ENCODE results near the gene ITGB1. TPM values are rescaled to one million over a fixed set of nuclear protein-coding genes. Genes with fewer than 3 reads are reported as not detected.

Gene ITGB1
- total and polyA plus RNA-seq, 12 donors: 93.3 to 803 (median 331) TPM

GRCh38 chr10:32943395-32943794, 14.6 kb downstream of the ITGB1 start:
- Histone ChIP-seq H3K4me3 (no peak overlapping the region), H3K27me3 (no peaks in the 10 kb centered on the region), H3K4me1 (replicated peaks in 1 of 2) (peaks cover 33 to 71% of the 10 kb centered on the region in 2 donors), H3K9me3 (replicated peaks in 1 of 3) (no peaks in the 10 kb centered on the region), H3K27ac (no peak overlapping the region), H3K36me3 (replicated peaks in 1 of 2) (no peaks in the 10 kb centered on the region)
- no peak for TF ChIP-seq POLR2A (IDR thresholded peaks at IDR 0.05)
- TF ChIP-seq, protein P1, sequence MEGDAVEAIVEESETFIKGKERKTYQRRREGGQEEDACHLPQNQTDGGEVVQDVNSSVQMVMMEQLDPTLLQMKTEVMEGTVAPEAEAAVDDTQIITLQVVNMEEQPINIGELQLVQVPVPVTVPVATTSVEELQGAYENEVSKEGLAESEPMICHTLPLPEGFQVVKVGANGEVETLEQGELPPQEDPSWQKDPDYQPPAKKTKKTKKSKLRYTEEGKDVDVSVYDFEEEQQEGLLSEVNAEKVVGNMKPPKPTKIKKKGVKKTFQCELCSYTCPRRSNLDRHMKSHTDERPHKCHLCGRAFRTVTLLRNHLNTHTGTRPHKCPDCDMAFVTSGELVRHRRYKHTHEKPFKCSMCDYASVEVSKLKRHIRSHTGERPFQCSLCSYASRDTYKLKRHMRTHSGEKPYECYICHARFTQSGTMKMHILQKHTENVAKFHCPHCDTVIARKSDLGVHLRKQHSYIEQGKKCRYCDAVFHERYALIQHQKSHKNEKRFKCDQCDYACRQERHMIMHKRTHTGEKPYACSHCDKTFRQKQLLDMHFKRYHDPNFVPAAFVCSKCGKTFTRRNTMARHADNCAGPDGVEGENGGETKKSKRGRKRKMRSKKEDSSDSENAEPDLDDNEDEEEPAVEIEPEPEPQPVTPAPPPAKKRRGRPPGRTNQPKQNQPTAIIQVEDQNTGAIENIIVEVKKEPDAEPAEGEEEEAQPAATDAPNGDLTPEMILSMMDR (IDR thresholded peaks at IDR 0.05): no peak
- intact Hi-C loops (cut with DNase I): no loop called here
- DNase-seq: no peak
- WGBS, 4 donors: 69 to 77% (median 72%) methylated on average over 2 of the region's 2 CpGs

DNA sequence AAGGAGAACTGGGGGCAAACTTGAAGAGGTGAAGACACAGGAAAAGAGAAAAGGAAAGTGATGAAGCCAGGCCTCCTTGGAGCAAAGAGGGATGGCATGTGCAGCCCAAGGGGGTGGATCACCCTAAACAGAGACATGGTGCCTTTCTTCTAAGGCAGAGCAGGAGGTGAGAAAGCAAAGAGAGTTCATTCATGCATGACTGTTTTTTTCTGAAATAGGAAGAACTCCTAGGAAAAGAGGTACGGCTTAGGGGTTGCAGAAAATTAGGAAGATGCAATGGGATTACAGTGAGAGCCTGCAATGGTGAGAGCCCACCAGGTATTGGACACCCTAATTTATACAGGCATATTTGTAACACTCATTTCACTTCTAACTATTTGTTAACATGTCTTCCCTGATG, 15.9 kb downstream of the ITGB1 start:
- DNase-seq: no peak
- Histone ChIP-seq H3K4me1 (replicated peaks in 1 of 2) (peaks cover 39 to 81% of the 10 kb centered on the region in 2 donors), H3K27me3 (no peaks in the 10 kb centered on the region), H3K27ac (no peak overlapping the region), H3K4me3 (no peak overlapping the region), H3K36me3 (replicated peaks in 1 of 2) (no peaks in the 10 kb centered on the region), H3K9me3 (replicated peaks in 1 of 3) (no peaks in the 10 kb centered on the region)
- intact Hi-C loops (cut with DNase I): no loop called here
- WGBS, 4 donors: 79 to 100% (median 95%) methylated on average over 1 of the region's 1 CpG
- TF ChIP-seq, protein P1 (IDR thresholded peaks at IDR 0.05): no peak
- TF ChIP-seq POLR2A (IDR thresholded peaks at IDR 0.05): no peak

DNA sequence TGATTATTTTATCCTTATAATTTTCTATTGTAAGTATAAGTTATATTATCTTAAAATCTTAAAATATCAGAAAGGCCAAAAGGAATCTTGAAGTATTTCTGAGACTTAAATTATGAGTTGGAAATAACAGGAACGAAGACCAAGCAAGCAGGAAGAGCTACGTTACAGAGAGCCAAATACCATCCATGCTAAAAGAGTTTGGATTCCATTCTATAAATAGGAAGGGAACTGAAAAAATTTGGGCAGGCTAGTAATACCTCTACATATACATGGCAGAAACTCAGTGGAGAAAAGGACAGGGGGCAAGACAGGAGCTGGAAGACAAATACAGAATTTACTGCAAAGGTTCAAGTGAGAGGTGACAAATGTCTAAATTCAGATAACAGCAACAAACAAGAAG, 16.7 kb downstream of the ITGB1 start:
- 19 to 29% (median 25%) methylated on average over 2 of the region's 2 CpGs for WGBS, 4 donors
- Histone ChIP-seq H3K4me1 (replicated peaks in 1 of 2) (peaks cover 39 to 81% of the 10 kb centered on the region in 2 donors), H3K36me3 (replicated peaks in 1 of 2) (no peaks in the 10 kb centered on the region), H3K27me3 (no peaks in the 10 kb centered on the region), H3K9me3 (replicated peaks in 1 of 3) (no peaks in the 10 kb centered on the region), H3K27ac (peak overlapping the region in 2 of 5 donors; percentile 1 to 19), H3K4me3 (no peak overlapping the region)
- DNase-seq: no peak
- TF ChIP-seq, protein P1 (IDR thresholded peaks at IDR 0.05): no peak
- TF ChIP-seq POLR2A (IDR thresholded peaks at IDR 0.05): no peak
- intact Hi-C loops (cut with DNase I): no loop called here

- Histone ChIP-seq H3K27me3 (no peaks in the 10 kb centered on the region), H3K9me3 (replicated peaks in 1 of 3) (no peaks in the 10 kb centered on the region), H3K4me1 (replicated peaks in 1 of 2) (peaks cover 39 to 78% of the 10 kb centered on the region in 2 donors), H3K36me3 (replicated peaks in 1 of 2) (no peaks in the 10 kb centered on the region), H3K4me3 (no peak overlapping the region), H3K27ac (peak overlapping the region in 3 of 5 donors; percentile 1 to 65 (median 19))
- TF ChIP-seq, protein P1 (IDR thresholded peaks at IDR 0.05): no peak
- no peak for TF ChIP-seq POLR2A (IDR thresholded peaks at IDR 0.05)
- intact Hi-C loops (cut with DNase I): no loop called here
- 70 to 82% (median 76%) methylated on average over 10 of the region's 10 CpGs for WGBS, 4 donors
- no peak for DNase-seq
Measured at GRCh38 chr10:32940321-32941301, 17.4 kb downstream of the ITGB1 start.
